HG02610 (cell line): ENCODE data around the gene FAM181B.

Experiments used
- ATAC-seq: cut with Tn5 transposase; IDR thresholded peaks from one replicate; pipeline ENCODE4 v1.9.1; 2021; ENCODE audit warnings: mild to moderate bottlenecking, moderate library complexity; ENCODE audit not compliant: unreplicated experiment

The FAM181B gene

GRCh38 chr11:82734120-82734479 is 436 bp upstream of the FAM181B start:
- ATAC-seq = peak; percentile 12

GRCh38 chr11:82732734-82733443 is 775 bp downstream of the FAM181B start:
- ATAC-seq = peak; percentile 16

DNA sequence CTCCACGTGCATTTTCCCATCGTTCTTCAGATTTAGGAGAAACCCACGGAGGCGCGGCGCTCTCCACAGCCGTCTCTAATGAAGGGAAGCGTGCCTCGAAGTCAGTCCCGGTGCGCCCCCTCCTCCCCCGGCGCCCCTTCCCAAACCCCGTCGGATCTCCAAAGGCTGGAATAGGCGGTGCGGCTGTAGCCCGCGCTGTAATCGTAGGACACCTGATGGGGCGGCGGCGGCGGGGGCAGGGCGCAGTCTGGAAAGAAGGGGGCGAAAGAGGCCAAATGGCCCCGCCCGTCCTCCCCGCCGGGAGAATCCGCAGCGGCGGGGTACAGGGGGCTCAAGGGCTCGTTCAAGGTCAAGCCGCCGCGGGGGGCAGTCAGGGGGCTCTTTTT is 1.3 kb downstream of the FAM181B start:
- ATAC-seq = no peak

DNA sequence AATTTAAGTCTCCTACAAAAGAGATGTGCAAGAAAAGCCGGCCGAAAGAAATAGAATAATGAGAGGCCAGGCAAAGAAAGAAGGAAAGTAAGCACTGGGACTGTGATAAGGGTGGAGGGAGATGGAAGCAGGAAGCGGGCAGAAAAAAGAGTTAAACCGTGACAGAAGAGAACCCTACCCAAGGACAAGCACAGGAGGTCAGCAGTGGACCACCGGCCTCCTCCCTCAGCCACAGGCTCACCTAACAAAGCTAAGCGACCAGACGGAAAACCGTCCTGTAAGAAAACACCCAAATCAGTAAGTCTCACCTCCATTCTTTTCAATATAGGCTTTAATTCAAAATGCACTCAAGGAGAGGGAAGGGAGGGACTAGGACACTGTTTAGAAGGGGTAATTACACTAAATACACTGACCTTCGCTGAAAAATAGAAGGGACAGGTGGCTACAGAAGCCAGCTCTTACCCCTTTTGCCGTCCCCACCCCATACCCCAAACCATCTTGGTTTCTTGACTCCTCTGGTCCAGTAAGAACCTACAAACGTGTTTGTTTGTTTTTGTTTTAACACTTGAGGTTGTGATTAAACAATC is 1.9 kb downstream of the FAM181B start:
- ATAC-seq = no peak

GRCh38 chr11:82730754-82731153 is 2.9 kb downstream of the FAM181B start:
- no peak for ATAC-seq

DNA sequence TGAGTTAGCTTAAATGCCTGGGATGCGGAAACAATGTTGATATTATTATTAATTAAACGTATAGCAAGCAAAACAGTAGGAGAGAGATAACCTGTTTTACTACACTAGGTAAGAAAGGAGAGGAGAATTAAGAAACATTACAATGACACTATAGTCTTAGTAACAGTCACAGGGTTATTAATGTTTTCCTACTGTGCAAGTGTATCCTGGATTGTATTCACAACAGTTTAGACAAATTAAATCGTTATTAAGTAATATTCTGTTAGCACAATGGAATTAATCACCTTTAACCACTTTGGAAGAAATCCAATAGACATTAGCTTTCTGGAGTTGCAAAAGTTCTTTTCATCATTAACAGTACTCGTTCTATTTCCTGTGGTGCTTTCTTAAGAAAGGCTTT is 3.4 kb downstream of the FAM181B start:
- no peak for ATAC-seq

- no peak for ATAC-seq
Measured at GRCh38 chr11:82724026-82724425, 9.6 kb downstream of the FAM181B start.

DNA sequence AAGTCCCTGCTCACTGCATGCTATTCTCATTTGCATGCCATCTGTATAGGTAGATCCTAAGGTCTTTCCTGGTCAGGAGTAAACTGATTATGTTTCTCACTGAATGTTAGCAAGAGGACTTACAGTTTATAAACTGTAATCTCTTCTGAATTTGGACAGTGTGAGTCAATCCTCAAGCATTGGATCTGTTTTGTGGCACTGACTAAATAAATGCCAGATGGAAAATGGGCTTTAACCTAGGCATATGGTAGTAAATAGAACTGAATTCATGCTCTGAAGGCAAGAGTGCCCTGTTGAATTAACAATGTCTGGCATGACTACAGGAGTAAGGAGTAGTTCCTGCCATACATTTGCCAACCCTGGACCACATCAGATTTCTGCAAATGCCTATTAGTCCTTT is 11.4 kb downstream of the FAM181B start:
- no peak for ATAC-seq

GRCh38 chr11:82720267-82721065 is 13.2 kb downstream of the FAM181B start:
- ATAC-seq = no peak

GRCh38 chr11:82719361-82720105 is 14.1 kb downstream of the FAM181B start:
- no peak for ATAC-seq

DNA sequence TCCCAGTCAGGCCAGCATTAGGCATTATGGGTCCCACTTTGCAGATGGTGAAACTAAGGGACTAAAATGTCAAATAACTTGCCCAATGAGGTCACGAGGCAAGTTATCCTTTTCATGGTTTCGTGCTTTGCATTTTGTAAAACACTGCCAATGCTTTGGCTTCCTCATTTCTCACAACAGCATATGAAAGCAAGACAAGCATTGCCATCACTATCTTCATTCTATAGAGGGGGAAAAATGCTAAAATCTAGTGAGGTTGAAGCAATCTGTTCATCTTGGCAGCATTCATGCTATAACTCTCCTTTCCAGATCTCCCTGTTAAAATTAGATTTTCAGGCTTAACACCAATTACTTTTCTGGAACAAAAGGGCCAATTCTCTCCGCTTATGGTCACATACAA is 14.8 kb downstream of the FAM181B start:
- no peak for ATAC-seq

DNA sequence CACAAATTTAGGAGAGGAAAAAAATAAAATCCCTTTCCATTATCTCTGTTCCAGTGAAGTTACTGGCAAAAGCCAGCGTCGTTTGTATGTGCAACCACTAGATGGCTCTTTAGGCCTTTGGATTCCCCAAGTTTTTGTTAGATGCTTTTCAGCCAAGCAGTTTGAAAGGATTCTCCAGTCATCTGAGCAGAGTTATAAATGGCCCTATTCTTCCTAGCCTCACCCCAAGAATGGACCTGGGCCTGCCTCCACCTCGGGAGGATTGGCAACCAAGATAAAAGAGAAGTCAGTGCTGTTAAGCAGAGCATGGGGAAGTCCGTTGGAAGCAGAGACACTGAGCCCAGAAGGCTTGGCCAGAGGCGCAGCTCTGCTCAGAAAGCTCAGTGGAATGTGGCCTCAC is 15.4 kb downstream of the FAM181B start:
- peak; percentile 67 for ATAC-seq

GRCh38 chr11:82714346-82715174 is 19.1 kb downstream of the FAM181B start:
- ATAC-seq = no peak

- ATAC-seq = no peak
Measured at GRCh38 chr11:82711648-82712047, 22.0 kb downstream of the FAM181B start.

GRCh38 chr11:82703796-82704195 is 29.9 kb downstream of the FAM181B start:
- ATAC-seq = no peak

DNA sequence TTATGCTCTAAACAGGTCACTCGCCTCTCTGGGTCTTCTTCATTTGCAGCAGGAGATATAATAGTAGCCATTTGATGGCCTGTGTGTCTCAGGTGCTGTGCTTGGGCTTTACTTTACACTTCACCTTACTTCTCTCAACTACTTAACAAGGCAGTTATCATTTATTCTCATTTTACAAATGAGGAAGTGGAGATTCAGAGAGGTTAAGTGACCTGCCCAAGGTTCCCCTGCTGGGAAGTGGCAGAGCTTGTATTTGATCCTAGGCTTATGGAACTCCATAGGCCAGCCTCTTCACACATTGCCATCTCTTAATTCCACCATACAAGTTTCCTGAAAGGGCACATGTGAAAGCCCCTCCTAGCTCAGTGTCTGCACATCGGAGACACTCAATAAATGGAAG is 30.4 kb downstream of the FAM181B start:
- ATAC-seq = no peak

- no peak for ATAC-seq
Measured at GRCh38 chr11:82701847-82702520, 31.7 kb downstream of the FAM181B start.

DNA sequence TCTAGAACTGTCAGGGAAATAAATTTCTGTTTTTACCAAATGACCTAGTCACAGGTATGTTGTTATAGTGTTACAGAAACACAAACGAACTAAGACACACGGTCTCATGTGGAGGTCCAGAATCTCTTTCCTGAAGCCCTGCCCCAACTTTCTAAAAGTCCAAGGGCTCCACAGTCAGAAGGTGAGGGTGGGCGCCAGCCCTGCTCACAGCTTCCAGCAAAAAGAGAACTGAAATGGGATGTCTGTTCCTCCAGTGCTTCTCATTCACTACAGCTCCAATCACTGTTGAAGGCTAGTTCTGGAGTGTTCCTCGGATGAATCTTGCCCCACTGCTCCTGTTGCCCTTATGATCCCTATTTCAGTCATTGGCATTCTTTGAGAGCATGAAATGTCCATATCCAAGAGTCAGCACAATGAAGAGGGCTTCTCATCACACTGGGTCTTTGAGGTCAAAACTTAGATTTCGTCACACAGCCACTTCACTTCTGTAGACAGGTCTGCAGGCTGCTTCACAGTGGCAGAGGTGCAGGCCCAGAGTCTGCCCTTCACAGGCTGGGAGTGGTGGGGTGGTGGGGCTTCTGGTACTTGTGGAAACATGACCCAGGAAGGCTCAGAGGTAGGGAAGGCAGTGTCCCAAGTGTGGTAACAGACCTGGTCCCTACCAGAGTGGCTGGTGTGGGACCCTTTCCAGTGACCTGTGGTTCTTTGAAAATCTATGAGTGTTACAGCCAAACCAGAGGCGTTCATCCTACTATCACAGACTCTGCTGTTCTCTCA is 34.9 kb downstream of the FAM181B start:
- ATAC-seq = no peak

DNA sequence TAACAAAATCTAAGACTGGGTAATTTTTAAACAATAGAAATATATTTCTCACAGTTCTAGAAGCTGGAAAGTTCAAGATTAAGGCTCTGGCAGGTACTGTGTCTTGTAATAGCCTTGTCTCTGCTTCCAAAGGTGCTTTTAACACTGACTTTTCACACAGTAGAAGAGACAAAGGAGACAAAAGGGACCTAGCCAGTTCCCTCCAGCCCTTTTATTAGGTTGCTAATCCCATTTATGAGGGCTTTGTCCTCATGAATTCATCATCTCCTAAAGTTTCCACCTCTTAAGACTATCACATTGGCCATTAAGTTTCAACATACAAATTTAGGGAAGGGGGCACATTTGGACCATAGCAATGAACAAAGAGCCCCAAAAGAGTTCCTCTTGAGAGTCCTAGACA is 40.7 kb downstream of the FAM181B start:
- ATAC-seq = no peak
